Osteoblast (primary cell): ENCODE results near the gene COL23A1. TPM values are rescaled to one million over a fixed set of nuclear protein-coding genes. Genes with fewer than 3 reads are reported as not detected.

Experiments
- DNase-seq: peaks from one replicate; pipeline ENCODE4 v3.0.0; 2011; ENCODE audit warnings: low spot score, mixed read lengths; ENCODE audit not compliant: insufficient read length; ENCODE audit errors: missing footprints
- H2AFZ ChIP-seq: 2 replicates; pipeline ENCODE4 v1.6.0; 2011; ENCODE audit warnings: mild to moderate bottlenecking, low read length
- H3K27ac ChIP-seq: 2 replicates; pipeline ENCODE4 v1.5.1; 2011; ENCODE audit warnings: mild to moderate bottlenecking, low read depth, low read length, moderate library complexity
- H3K27me3 ChIP-seq: 2 replicates; pipeline ENCODE4 v1.6.0; 2012; ENCODE audit warnings: mild to moderate bottlenecking, control low read depth, inconsistent platforms, low read length, moderate library complexity; ENCODE audit not compliant: insufficient read depth
- H3K36me3 ChIP-seq: 2 replicates; pipeline ENCODE4 v1.5.1; 2011; ENCODE audit warnings: mild to moderate bottlenecking, low read length, control low read depth, moderate library complexity; ENCODE audit not compliant: insufficient read depth
- H3K4me1 ChIP-seq: 2 replicates; pipeline ENCODE4 v1.5.1; 2011; ENCODE audit warnings: mild to moderate bottlenecking, low read length, control low read depth, moderate library complexity; ENCODE audit not compliant: insufficient read depth
- H3K4me2 ChIP-seq: 2 replicates; pipeline ENCODE4 v1.6.0; 2011; ENCODE audit warnings: mild to moderate bottlenecking, low read length; ENCODE audit not compliant: insufficient read depth
- H3K4me3 ChIP-seq: fragments of 200-600 bp; sonication (generic); 3 replicates; pipeline ENCODE4 v1.5.1; 2012; ENCODE audit warnings: mild to moderate bottlenecking, low read length, inconsistent platforms; ENCODE audit not compliant: insufficient read depth
- H3K79me2 ChIP-seq: 2 replicates; pipeline ENCODE4 v1.6.0; 2012; ENCODE audit warnings: mild to moderate bottlenecking, low read length, control low read depth, inconsistent platforms; ENCODE audit not compliant: insufficient read depth
- H3K9me3 ChIP-seq: 2 replicates; pipeline ENCODE4 v1.5.1; 2011; ENCODE audit warnings: low read depth, low read length, control low read depth
- H4K20me1 ChIP-seq: 2 replicates; pipeline ENCODE4 v1.6.0; 2012; ENCODE audit warnings: mild to moderate bottlenecking, low read length, control low read depth; ENCODE audit not compliant: insufficient read depth
- CTCF ChIP-seq: IDR thresholded peaks from 2 replicates; pipeline ENCODE4 v1.5.1; 2011; ENCODE audit warnings: mild to moderate bottlenecking, low read depth, low read length, moderate library complexity; ENCODE audit errors: extremely low read depth
- total RNA-seq: library from RNA; depleted of rRNA; stranded (reverse); fragments of >200 nt; gene quantifications from 2 replicates; pipeline ENCODE4 v1.2.3, GENCODE V29; 2012

The COL23A1 gene
- total RNA-seq, 1 donor, result under 0.01 TPM

- no peaks in the 10 kb centered on the region for H3K9me3 ChIP-seq
- H3K4me1 ChIP-seq, result no peaks in the 10 kb centered on the region
- no peak for TF ChIP-seq CTCF
- H3K4me3 ChIP-seq, result no peak overlapping the region
- no peak overlapping the region for H3K4me2 ChIP-seq
- no peak overlapping the region for H2AFZ ChIP-seq
- H3K27ac ChIP-seq, result no peak overlapping the region
- H3K79me2 ChIP-seq, result no peaks in the 10 kb centered on the region
- no peaks in the 10 kb centered on the region for H4K20me1 ChIP-seq
- no peaks in the 10 kb centered on the region for H3K36me3 ChIP-seq
- no peaks in the 10 kb centered on the region for H3K27me3 ChIP-seq
- no peak for DNase-seq
Measured at GRCh38 chr5:178511172-178511571, 79.0 kb downstream of the COL23A1 start.

DNA sequence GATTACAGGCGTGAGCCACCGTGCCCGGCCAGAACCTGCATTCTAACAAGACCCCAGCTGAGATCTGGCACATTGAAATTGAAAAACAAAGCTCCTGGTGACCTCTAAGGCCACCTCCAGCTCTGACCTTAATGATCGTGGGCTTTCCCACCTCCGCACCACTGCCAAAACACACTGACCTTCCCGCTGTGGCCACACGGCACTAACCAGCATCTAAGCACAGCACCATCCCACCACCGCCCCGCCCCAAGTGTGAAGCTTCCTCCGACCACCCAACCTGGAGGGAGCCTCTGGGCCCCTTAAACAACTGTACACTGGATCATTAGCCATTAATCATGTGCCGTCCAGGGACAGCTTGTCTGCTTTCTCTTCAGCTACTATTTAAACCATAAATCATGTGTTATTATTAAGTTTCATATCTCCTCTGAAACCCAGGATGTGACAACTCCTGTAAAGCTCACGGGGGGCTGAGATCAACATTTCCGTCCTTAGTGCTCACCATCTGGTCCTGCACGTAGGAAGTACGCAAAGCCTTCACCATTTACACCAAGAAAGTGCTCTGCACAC is 80.6 kb downstream of the COL23A1 start:
- H3K9me3 ChIP-seq, result no peaks in the 10 kb centered on the region

DNA sequence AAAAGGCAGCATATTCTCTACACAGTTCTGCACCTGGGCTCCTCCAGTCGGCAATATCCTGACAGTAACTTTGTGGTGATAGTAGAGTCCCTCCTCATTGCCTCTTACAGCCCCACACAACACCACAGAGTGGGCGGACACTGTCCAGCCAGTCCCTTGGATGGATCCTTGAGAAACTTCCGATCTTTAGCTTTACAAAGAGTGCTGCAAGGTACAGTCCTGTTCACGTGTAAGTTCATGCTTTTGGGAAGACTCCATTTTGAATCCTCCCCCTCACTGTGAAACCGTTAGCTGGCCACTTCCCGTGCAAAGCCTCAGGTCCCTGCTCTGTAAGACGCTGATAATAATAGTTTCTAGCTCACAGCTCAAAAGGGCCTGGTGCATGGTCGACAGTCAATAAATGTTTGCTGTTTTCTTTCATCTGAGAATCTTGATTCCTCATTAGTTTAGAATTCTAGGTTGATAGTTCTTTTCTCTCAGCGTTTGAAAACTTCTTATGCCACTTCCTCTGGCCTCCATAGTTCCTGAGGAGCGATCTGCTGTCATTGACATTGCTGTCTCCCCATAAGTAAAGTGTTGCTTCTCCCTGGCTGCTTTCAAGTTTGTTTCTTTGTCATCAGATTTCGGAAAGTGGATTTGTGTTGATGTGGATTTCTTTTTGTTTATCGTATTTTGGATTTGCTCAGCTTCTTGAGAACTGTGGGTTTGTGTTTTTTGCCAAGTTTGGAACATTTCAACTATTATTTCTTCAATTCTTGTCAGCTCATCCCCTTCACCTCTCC is 82.9 kb downstream of the COL23A1 start:
- Histone ChIP-seq H3K9me3 (no peaks in the 10 kb centered on the region), H3K79me2 (no peaks in the 10 kb centered on the region), H3K4me2 (no peak overlapping the region), H3K27ac (no peak overlapping the region), H4K20me1 (no peaks in the 10 kb centered on the region), H3K36me3 (no peaks in the 10 kb centered on the region), H3K4me1 (no peaks in the 10 kb centered on the region), H3K4me3 (no peak overlapping the region), H2AFZ (no peak overlapping the region), H3K27me3 (no peaks in the 10 kb centered on the region)
- DNase-seq, result no peak
- no peak for TF ChIP-seq CTCF

More for the DNA sequence above, 80.6 kb downstream of the COL23A1 start:
- Histone ChIP-seq H3K36me3 (no peaks in the 10 kb centered on the region), H3K79me2 (no peaks in the 10 kb centered on the region), H3K4me3 (no peak overlapping the region), H4K20me1 (no peaks in the 10 kb centered on the region), H3K4me1 (no peaks in the 10 kb centered on the region), H2AFZ (no peak overlapping the region), H3K27me3 (no peaks in the 10 kb centered on the region), H3K27ac (no peak overlapping the region), H3K4me2 (no peak overlapping the region)
- no peak for TF ChIP-seq CTCF
- no peak for DNase-seq

- H3K79me2 ChIP-seq, result no peaks in the 10 kb centered on the region
- H3K27me3 ChIP-seq, result no peaks in the 10 kb centered on the region
- no peaks in the 10 kb centered on the region for H3K9me3 ChIP-seq
- no peak overlapping the region for H2AFZ ChIP-seq
- no peaks in the 10 kb centered on the region for H3K36me3 ChIP-seq
- H3K27ac ChIP-seq, result no peak overlapping the region
- no peak for DNase-seq
- TF ChIP-seq CTCF, result no peak
- H3K4me3 ChIP-seq, result no peak overlapping the region
- no peak overlapping the region for H3K4me2 ChIP-seq
- H3K4me1 ChIP-seq, result no peaks in the 10 kb centered on the region
- H4K20me1 ChIP-seq, result no peaks in the 10 kb centered on the region
Measured at GRCh38 chr5:178505639-178506407, 84.4 kb downstream of the COL23A1 start.
